ENCODE results near the gene RAD50.

The RAD50 gene

GRCh38 chr5:132591145-132591544 is 34.4 kb downstream of the RAD50 start:
- H3K4me1 ChIP-seq (ENCODE audit: control insufficient read depth, insufficient read depth, low read length) = no peaks in the 10 kb centered on the region
- no peaks in the 10 kb centered on the region for H3K9me3 ChIP-seq (ENCODE audit: control insufficient read depth, low read length)
- H3K27me3 ChIP-seq (ENCODE audit: control insufficient read depth, insufficient read depth, low read length, poor library complexity, severe bottlenecking) = no peaks in the 10 kb centered on the region
- H3K36me3 ChIP-seq (ENCODE audit: control insufficient read depth, insufficient read depth, low read length) = peaks cover 12% of the 10 kb centered on the region
- no peak overlapping the region for H3K27ac ChIP-seq (ENCODE audit: insufficient read depth, low read depth, low read length, poor library complexity, severe bottlenecking)
- H3K4me3 ChIP-seq (ENCODE audit: insufficient read depth, low read depth, low read length) = no peak overlapping the region
- 90 to 100% methylated on average over 2 to 3 of the region's 3 CpGs for WGBS, 2 experiments

GRCh38 chr5:132592521-132592920 is 35.7 kb downstream of the RAD50 start:
- Histone ChIP-seq H3K4me3 (ENCODE audit: insufficient read depth, low read depth, low read length) (no peak overlapping the region), H3K36me3 (ENCODE audit: control insufficient read depth, insufficient read depth, low read length) (peaks cover 14% of the 10 kb centered on the region), H3K4me1 (ENCODE audit: control insufficient read depth, insufficient read depth, low read length) (no peaks in the 10 kb centered on the region), H3K27me3 (ENCODE audit: control insufficient read depth, insufficient read depth, low read length, poor library complexity, severe bottlenecking) (no peaks in the 10 kb centered on the region), H3K27ac (ENCODE audit: insufficient read depth, low read depth, low read length, poor library complexity, severe bottlenecking) (no peak overlapping the region), H3K9me3 (ENCODE audit: control insufficient read depth, low read length) (no peaks in the 10 kb centered on the region)
- 90 to 91% methylated on average over 2 of the region's 2 CpGs for WGBS, 2 experiments

DNA sequence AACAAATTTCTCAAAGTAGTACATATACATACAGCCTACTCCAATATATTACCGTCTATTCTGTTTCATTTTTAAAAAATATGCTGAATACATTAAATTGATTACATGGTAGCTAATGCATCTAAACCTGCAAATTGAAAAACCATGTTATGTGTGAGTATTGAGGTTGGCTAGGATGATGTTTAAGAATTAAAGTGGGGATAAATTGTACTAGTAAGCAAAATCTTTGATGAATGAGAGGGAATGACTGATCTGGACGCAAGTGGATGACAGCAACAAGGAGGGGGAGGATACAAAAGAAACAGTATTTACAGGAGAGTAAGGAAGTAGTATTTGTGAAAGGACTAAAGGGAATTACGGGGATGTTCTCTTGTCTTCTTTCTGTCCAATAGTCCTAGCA is 37.4 kb downstream of the RAD50 start:
- Histone ChIP-seq H3K4me1 (ENCODE audit: control insufficient read depth, insufficient read depth, low read length) (no peaks in the 10 kb centered on the region), H3K36me3 (ENCODE audit: control insufficient read depth, insufficient read depth, low read length) (peaks cover 21% of the 10 kb centered on the region), H3K4me3 (ENCODE audit: insufficient read depth, low read depth, low read length) (no peak overlapping the region), H3K9me3 (ENCODE audit: control insufficient read depth, low read length) (no peaks in the 10 kb centered on the region), H3K27me3 (ENCODE audit: control insufficient read depth, insufficient read depth, low read length, poor library complexity, severe bottlenecking) (no peaks in the 10 kb centered on the region), H3K27ac (ENCODE audit: insufficient read depth, low read depth, low read length, poor library complexity, severe bottlenecking) (no peak overlapping the region)
- 92 to 99% methylated on average over 2 of the region's 3 CpGs for WGBS, 2 experiments

- Histone ChIP-seq H3K36me3 (ENCODE audit: control insufficient read depth, insufficient read depth, low read length) (peaks cover 21% of the 10 kb centered on the region), H3K9me3 (ENCODE audit: control insufficient read depth, low read length) (no peaks in the 10 kb centered on the region), H3K27me3 (ENCODE audit: control insufficient read depth, insufficient read depth, low read length, poor library complexity, severe bottlenecking) (no peaks in the 10 kb centered on the region), H3K4me1 (ENCODE audit: control insufficient read depth, insufficient read depth, low read length) (no peaks in the 10 kb centered on the region), H3K4me3 (ENCODE audit: insufficient read depth, low read depth, low read length) (no peak overlapping the region), H3K27ac (ENCODE audit: insufficient read depth, low read depth, low read length, poor library complexity, severe bottlenecking) (no peak overlapping the region)
- 96% methylated on average over 5 of the region's 5 CpGs for WGBS, 2 experiments
These were observed 38.8 kb downstream of the RAD50 start for GRCh38 chr5:132595624-132596023.

DNA sequence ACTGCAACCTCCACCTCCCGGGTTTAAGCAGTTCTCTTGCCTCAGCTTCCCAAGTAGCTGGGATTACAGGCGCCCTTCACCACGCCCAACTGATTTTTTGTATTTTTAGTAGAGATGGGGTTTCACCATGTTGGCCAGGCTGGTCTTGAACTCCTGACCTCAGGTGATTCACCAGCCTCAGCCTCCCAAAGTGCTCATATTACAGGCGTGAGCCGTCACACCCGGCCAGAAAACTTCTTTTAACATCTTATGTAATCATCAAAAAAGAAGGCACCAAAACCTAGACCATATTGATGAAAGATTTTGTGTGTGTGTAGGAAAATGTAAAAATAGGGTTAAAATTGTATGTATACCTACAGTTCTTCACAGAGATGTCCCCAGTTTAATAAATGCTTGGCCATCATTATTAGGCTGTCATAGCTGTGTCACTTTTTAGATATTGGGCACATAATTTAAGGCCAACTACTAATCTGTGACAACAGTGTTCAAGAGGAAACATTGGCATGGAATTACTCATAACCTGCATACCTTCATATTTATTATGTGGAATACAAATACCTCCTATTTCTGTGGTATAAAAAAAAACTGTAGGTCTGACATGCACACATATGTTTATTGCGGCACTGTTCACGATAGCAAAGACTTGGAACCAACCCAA is 44.4 kb downstream of the RAD50 start:
- H3K4me3 ChIP-seq (ENCODE audit: insufficient read depth, low read depth, low read length) = no peak overlapping the region
- H3K36me3 ChIP-seq (ENCODE audit: control insufficient read depth, insufficient read depth, low read length) = peaks cover 9% of the 10 kb centered on the region
- WGBS, 2 experiments = 89 to 96% methylated on average over 6 to 8 of the region's 8 CpGs
- H3K27me3 ChIP-seq (ENCODE audit: control insufficient read depth, insufficient read depth, low read length, poor library complexity, severe bottlenecking) = no peaks in the 10 kb centered on the region
- H3K9me3 ChIP-seq (ENCODE audit: control insufficient read depth, low read length) = no peaks in the 10 kb centered on the region
- H3K4me1 ChIP-seq (ENCODE audit: control insufficient read depth, insufficient read depth, low read length) = no peaks in the 10 kb centered on the region
- H3K27ac ChIP-seq (ENCODE audit: insufficient read depth, low read depth, low read length, poor library complexity, severe bottlenecking) = no peak overlapping the region

- Histone ChIP-seq H3K27ac (ENCODE audit: insufficient read depth, low read depth, low read length, poor library complexity, severe bottlenecking) (no peak overlapping the region), H3K36me3 (ENCODE audit: control insufficient read depth, insufficient read depth, low read length) (peaks cover 12% of the 10 kb centered on the region), H3K9me3 (ENCODE audit: control insufficient read depth, low read length) (no peaks in the 10 kb centered on the region), H3K4me1 (ENCODE audit: control insufficient read depth, insufficient read depth, low read length) (no peaks in the 10 kb centered on the region), H3K4me3 (ENCODE audit: insufficient read depth, low read depth, low read length) (no peak overlapping the region), H3K27me3 (ENCODE audit: control insufficient read depth, insufficient read depth, low read length, poor library complexity, severe bottlenecking) (no peaks in the 10 kb centered on the region)
- WGBS, 2 experiments = 97 to 98% methylated on average over 2 of the region's 3 CpGs
These were observed 50.3 kb downstream of the RAD50 start for GRCh38 chr5:132607095-132607494.

DNA sequence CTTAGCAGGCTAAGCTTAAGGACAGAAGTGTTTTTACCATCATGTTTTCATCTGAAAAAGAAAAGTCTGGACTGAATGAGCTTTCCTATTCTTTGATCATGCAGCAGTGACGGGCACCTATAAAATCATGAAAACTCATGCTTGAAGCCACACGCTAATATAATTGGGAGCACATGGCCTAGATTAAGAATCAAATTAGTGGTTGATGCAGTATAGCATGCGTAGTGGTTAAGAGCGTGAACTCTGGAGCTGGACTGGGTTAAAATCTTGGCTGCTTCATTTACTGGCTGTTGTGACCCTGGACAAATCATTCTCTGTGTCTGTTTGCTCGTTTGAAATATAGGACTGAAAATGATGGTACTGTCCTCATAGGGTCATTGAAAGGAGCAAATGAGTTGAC is 51.3 kb downstream of the RAD50 start:
- WGBS, 2 experiments = 86% methylated on average over 5 of the region's 5 CpGs
- H3K36me3 ChIP-seq (ENCODE audit: control insufficient read depth, insufficient read depth, low read length) = peaks cover 13% of the 10 kb centered on the region
- H3K27ac ChIP-seq (ENCODE audit: insufficient read depth, low read depth, low read length, poor library complexity, severe bottlenecking) = no peak overlapping the region
- H3K4me1 ChIP-seq (ENCODE audit: control insufficient read depth, insufficient read depth, low read length) = no peaks in the 10 kb centered on the region
- H3K27me3 ChIP-seq (ENCODE audit: control insufficient read depth, insufficient read depth, low read length, poor library complexity, severe bottlenecking) = no peaks in the 10 kb centered on the region
- H3K4me3 ChIP-seq (ENCODE audit: insufficient read depth, low read depth, low read length) = no peak overlapping the region
- no peaks in the 10 kb centered on the region for H3K9me3 ChIP-seq (ENCODE audit: control insufficient read depth, low read length)

DNA sequence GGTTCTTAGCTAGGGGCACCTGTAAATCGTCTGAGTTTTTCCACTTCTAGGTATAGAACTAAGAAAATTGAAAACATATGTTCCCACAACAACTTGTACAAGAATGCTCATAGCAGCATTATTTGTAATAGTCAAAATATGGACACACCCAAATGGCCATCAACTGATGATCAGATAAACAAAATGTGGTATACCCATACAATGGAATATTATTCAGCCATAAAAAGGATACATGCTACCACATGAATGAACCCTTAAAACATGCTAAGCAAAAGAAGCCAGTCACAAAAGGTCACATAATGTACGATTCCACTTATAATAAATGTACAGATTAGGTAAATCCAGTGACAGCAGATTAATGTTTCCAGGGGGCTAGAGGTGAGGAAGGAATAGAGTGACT is 55.2 kb downstream of the RAD50 start:
- Histone ChIP-seq H3K27ac (ENCODE audit: insufficient read depth, low read depth, low read length, poor library complexity, severe bottlenecking) (no peak overlapping the region), H3K36me3 (ENCODE audit: control insufficient read depth, insufficient read depth, low read length) (peaks cover 19% of the 10 kb centered on the region), H3K27me3 (ENCODE audit: control insufficient read depth, insufficient read depth, low read length, poor library complexity, severe bottlenecking) (no peaks in the 10 kb centered on the region), H3K4me3 (ENCODE audit: insufficient read depth, low read depth, low read length) (no peak overlapping the region), H3K4me1 (ENCODE audit: control insufficient read depth, insufficient read depth, low read length) (no peaks in the 10 kb centered on the region), H3K9me3 (ENCODE audit: control insufficient read depth, low read length) (no peaks in the 10 kb centered on the region)
- WGBS, 2 experiments = 96 to 100% methylated on average over 2 of the region's 2 CpGs

GRCh38 chr5:132612846-132613245 is 56.1 kb downstream of the RAD50 start:
- Histone ChIP-seq H3K36me3 (ENCODE audit: control insufficient read depth, insufficient read depth, low read length) (peaks cover 23% of the 10 kb centered on the region), H3K27ac (ENCODE audit: insufficient read depth, low read depth, low read length, poor library complexity, severe bottlenecking) (no peak overlapping the region), H3K4me3 (ENCODE audit: insufficient read depth, low read depth, low read length) (no peak overlapping the region), H3K4me1 (ENCODE audit: control insufficient read depth, insufficient read depth, low read length) (no peaks in the 10 kb centered on the region), H3K9me3 (ENCODE audit: control insufficient read depth, low read length) (no peaks in the 10 kb centered on the region), H3K27me3 (ENCODE audit: control insufficient read depth, insufficient read depth, low read length, poor library complexity, severe bottlenecking) (no peaks in the 10 kb centered on the region)
- WGBS, 2 experiments = 94 to 100% methylated on average over 1 of the region's 1 CpG

DNA sequence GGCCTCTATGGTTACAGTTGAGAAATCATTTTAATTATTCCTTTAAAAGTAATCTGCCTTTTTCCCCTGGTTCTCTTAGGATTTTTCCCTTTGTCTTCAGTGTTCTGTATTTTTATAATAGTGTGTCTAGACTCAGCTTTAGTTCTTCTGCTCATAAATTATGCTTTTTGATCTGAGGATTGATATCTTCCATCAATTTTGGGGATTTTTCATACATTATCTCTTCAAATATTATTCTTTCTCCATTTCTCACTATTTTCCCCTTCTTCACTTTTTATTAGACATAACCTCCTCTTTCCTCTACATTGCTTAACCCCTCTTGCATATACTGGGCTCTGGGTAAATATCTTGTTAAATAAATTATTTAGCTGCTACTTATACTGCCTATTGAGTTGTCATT is 64.9 kb downstream of the RAD50 start:
- Histone ChIP-seq H3K9me3 (ENCODE audit: control insufficient read depth, low read length) (no peaks in the 10 kb centered on the region), H3K27me3 (ENCODE audit: control insufficient read depth, insufficient read depth, low read length, poor library complexity, severe bottlenecking) (no peaks in the 10 kb centered on the region), H3K4me1 (ENCODE audit: control insufficient read depth, insufficient read depth, low read length) (no peaks in the 10 kb centered on the region), H3K4me3 (ENCODE audit: insufficient read depth, low read depth, low read length) (no peak overlapping the region), H3K36me3 (ENCODE audit: control insufficient read depth, insufficient read depth, low read length) (peaks cover 5% of the 10 kb centered on the region), H3K27ac (ENCODE audit: insufficient read depth, low read depth, low read length, poor library complexity, severe bottlenecking) (no peak overlapping the region)

GRCh38 chr5:132622608-132623007 is 65.8 kb downstream of the RAD50 start:
- Histone ChIP-seq H3K36me3 (ENCODE audit: control insufficient read depth, insufficient read depth, low read length) (peaks cover 3% of the 10 kb centered on the region), H3K27ac (ENCODE audit: insufficient read depth, low read depth, low read length, poor library complexity, severe bottlenecking) (no peak overlapping the region), H3K27me3 (ENCODE audit: control insufficient read depth, insufficient read depth, low read length, poor library complexity, severe bottlenecking) (no peaks in the 10 kb centered on the region), H3K4me3 (ENCODE audit: insufficient read depth, low read depth, low read length) (no peak overlapping the region), H3K4me1 (ENCODE audit: control insufficient read depth, insufficient read depth, low read length) (no peaks in the 10 kb centered on the region), H3K9me3 (ENCODE audit: control insufficient read depth, low read length) (no peaks in the 10 kb centered on the region)

All from ectodermal cell (in vitro differentiated cells).